ENCODE measurements around the gene LRRC8A. TPM values are rescaled to one million over a fixed set of nuclear protein-coding genes. Genes with fewer than 3 reads are reported as not detected.

Gene LRRC8A
- total RNA-seq, 1 donor from 2014 or later = 38.2 TPM

GRCh38 chr9:128902351-128903078 lies 20.6 kb downstream of the LRRC8A start:
- H3K27me3 Mint-ChIP-seq = no peaks in the 10 kb centered on the region
- no peak overlapping the region for H3K27ac Mint-ChIP-seq
- no peaks in the 10 kb centered on the region for H3K9me3 Mint-ChIP-seq
- no peak for TF ChIP-seq CTCF (conservative IDR thresholded peaks at IDR 0.05)
- peaks cover 9% of the 10 kb centered on the region for H3K4me1 Mint-ChIP-seq (ENCODE audit: unreplicated experiment)
- H3K4me3 Mint-ChIP-seq = no peak overlapping the region
- DNase-seq (ENCODE audit: extremely low spot score, unreplicated experiment) = no peak
- H3K36me3 Mint-ChIP-seq = peaks cover 9% of the 10 kb centered on the region

GRCh38 chr9:128903079-128903461 lies 21.1 kb downstream of the LRRC8A start:
- H3K9me3 Mint-ChIP-seq = no peaks in the 10 kb centered on the region
- peaks cover 9% of the 10 kb centered on the region for H3K4me1 Mint-ChIP-seq (ENCODE audit: unreplicated experiment)
- H3K36me3 Mint-ChIP-seq = peaks cover 13% of the 10 kb centered on the region
- no peaks in the 10 kb centered on the region for H3K27me3 Mint-ChIP-seq
- no peak overlapping the region for H3K4me3 Mint-ChIP-seq
- TF ChIP-seq CTCF (conservative IDR thresholded peaks at IDR 0.05) = no peak
- H3K27ac Mint-ChIP-seq = no peak overlapping the region
- DNase-seq (ENCODE audit: extremely low spot score, unreplicated experiment) = no peak

- H3K27me3 Mint-ChIP-seq = no peaks in the 10 kb centered on the region
- H3K4me1 Mint-ChIP-seq (ENCODE audit: unreplicated experiment) = peaks cover 6% of the 10 kb centered on the region
- no peak for DNase-seq (ENCODE audit: extremely low spot score, unreplicated experiment)
- H3K27ac Mint-ChIP-seq = no peak overlapping the region
- H3K36me3 Mint-ChIP-seq = peaks cover 15% of the 10 kb centered on the region
- no peak overlapping the region for H3K4me3 Mint-ChIP-seq
- no peak for TF ChIP-seq CTCF (conservative IDR thresholded peaks at IDR 0.05)
- H3K9me3 Mint-ChIP-seq = no peaks in the 10 kb centered on the region
Measured at GRCh38 chr9:128903871-128904620, 22.1 kb downstream of the LRRC8A start.

GRCh38 chr9:128905964-128906363 lies 24.0 kb downstream of the LRRC8A start:
- Mint-ChIP-seq H3K4me1 (ENCODE audit: unreplicated experiment) (peaks cover 1% of the 10 kb centered on the region), H3K27ac (no peak overlapping the region), H3K27me3 (no peaks in the 10 kb centered on the region), H3K4me3 (no peak overlapping the region), H3K9me3 (no peaks in the 10 kb centered on the region), H3K36me3 (peaks cover 16% of the 10 kb centered on the region)
- no peak for DNase-seq (ENCODE audit: extremely low spot score, unreplicated experiment)
- TF ChIP-seq CTCF (conservative IDR thresholded peaks at IDR 0.05) = no peak

GRCh38 chr9:128906741-128907140 lies 24.8 kb downstream of the LRRC8A start:
- Mint-ChIP-seq H3K27ac (no peak overlapping the region), H3K4me3 (no peak overlapping the region), H3K36me3 (peaks cover 16% of the 10 kb centered on the region), H3K4me1 (ENCODE audit: unreplicated experiment) (peaks cover 8% of the 10 kb centered on the region), H3K9me3 (no peaks in the 10 kb centered on the region), H3K27me3 (no peaks in the 10 kb centered on the region)
- DNase-seq (ENCODE audit: extremely low spot score, unreplicated experiment) = no peak
- no peak for TF ChIP-seq CTCF (conservative IDR thresholded peaks at IDR 0.05)
